ENCODE measurements around the gene TBX3. TPM values are rescaled to one million over a fixed set of nuclear protein-coding genes. Genes with fewer than 3 reads are reported as not detected.
A peak's percentile ranks its signal among the peaks of the same experiment; 100 is the strongest.

TBX3 gene
- total and polyA plus RNA-seq, 4 donors: 5.8 to 26.8 (median 17.6) TPM

DNA sequence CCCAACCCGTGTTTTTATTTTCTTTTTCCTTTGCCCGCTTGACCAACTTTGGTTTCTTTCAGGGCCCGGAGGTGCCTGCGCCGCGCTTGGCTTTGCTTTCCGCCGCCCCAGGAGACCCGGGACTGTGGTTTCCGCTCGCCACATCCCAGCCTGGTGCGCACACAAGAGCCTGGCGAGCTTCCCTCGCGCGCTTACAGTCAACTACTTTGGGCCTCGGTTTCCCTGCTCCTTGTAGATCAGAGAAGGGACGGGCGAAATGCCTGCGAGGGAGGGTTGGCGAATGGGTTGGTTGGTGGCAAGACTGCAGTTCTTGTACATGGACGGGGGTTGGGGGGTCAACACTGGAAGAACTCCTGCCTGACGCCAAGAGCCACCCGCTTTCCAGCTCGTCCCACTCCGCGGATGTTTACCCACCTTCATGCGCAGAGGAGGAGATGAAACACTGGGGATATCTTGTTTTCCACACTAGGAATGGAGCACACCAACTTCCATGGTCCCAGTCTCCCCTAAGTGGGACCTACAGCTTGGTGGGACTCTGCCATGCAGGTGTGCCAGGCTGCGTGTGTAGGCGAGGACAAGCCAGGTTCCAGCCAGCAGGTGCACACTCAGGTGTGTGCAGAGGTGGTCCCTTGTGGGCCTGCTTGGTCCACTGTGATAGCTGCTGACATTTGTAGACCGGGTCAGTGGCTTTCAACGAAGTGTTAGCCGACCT lies 16.6 kb upstream of the TBX3 start:
- 64% methylated on average over 33 of the region's 33 CpGs for WGBS
- no peak overlapping the region for H3K4me3 ChIP-seq (ENCODE audit: low read depth in 1 of 3, low read length in 3 of 3)
- H3K36me3 ChIP-seq (ENCODE audit: control insufficient read depth in 4 of 4, insufficient read depth in 3 of 4, low read depth in 1 of 4, low read length in 3 of 4): no peaks in the 10 kb centered on the region
- no peak overlapping the region for H3K9ac ChIP-seq (ENCODE audit: low read depth in 1 of 2, low read length in 2 of 2)
- H3K9me3 ChIP-seq (ENCODE audit: control insufficient read depth in 4 of 4, low read length in 3 of 4): no peaks in the 10 kb centered on the region
- DNase-seq (ENCODE audit: low spot score): no peak
- TF ChIP-seq NR2F2 (IDR thresholded peaks at IDR 0.05) (no peak), ATF3 (IDR thresholded peaks at IDR 0.05) (no peak)
- no peak overlapping the region for H3K27ac ChIP-seq (ENCODE audit: low read depth in 1 of 2, low read length in 2 of 2)
- no peaks in the 10 kb centered on the region for H3K27me3 ChIP-seq (ENCODE audit: control insufficient read depth in 4 of 4, insufficient read depth in 4 of 4, low read length in 3 of 4)
- peaks cover 0 to 8% (median 6%) of the 10 kb centered on the region in 4 donors for H3K4me1 ChIP-seq (ENCODE audit: control insufficient read depth in 4 of 4, insufficient read depth in 4 of 4, low read length in 3 of 4)

- TF ChIP-seq, protein P1, sequence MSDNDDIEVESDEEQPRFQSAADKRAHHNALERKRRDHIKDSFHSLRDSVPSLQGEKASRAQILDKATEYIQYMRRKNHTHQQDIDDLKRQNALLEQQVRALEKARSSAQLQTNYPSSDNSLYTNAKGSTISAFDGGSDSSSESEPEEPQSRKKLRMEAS (IDR thresholded peaks at IDR 0.05): no peak
- TF ChIP-seq HNF4G (IDR thresholded peaks at IDR 0.05) (no peak), SP1 (IDR thresholded peaks at IDR 0.05) (peak; percentile 18), HNF4A (conservative IDR thresholded peaks at IDR 0.05) (peak; percentile 27 to 38)
- no peaks in the 10 kb centered on the region for H3K27me3 ChIP-seq (ENCODE audit: control insufficient read depth in 4 of 4, insufficient read depth in 4 of 4, low read length in 3 of 4)
- DNase-seq (ENCODE audit: low spot score): no peak
- no peaks in the 10 kb centered on the region for H3K9me3 ChIP-seq (ENCODE audit: control insufficient read depth in 4 of 4, low read length in 3 of 4)
- H3K36me3 ChIP-seq (ENCODE audit: control insufficient read depth in 4 of 4, insufficient read depth in 3 of 4, low read depth in 1 of 4, low read length in 3 of 4): no peaks in the 10 kb centered on the region
- peak overlapping the region in 1 of 2 donors; percentile 39 for H3K9ac ChIP-seq (ENCODE audit: low read depth in 1 of 2, low read length in 2 of 2)
- H3K4me3 ChIP-seq (ENCODE audit: low read depth in 1 of 3, low read length in 3 of 3): peak overlapping the region in 2 of 3 donors; percentile 38 to 56
- 35% methylated on average over 6 of the region's 6 CpGs for WGBS
- H3K4me1 ChIP-seq (ENCODE audit: control insufficient read depth in 4 of 4, insufficient read depth in 4 of 4, low read length in 3 of 4): peaks cover 0 to 8% (median 6%) of the 10 kb centered on the region in 4 donors
- no peak overlapping the region for H3K27ac ChIP-seq (ENCODE audit: low read depth in 1 of 2, low read length in 2 of 2)
Observed at GRCh38 chr12:114698566-114699163, 14.7 kb upstream of the TBX3 start.

DNA sequence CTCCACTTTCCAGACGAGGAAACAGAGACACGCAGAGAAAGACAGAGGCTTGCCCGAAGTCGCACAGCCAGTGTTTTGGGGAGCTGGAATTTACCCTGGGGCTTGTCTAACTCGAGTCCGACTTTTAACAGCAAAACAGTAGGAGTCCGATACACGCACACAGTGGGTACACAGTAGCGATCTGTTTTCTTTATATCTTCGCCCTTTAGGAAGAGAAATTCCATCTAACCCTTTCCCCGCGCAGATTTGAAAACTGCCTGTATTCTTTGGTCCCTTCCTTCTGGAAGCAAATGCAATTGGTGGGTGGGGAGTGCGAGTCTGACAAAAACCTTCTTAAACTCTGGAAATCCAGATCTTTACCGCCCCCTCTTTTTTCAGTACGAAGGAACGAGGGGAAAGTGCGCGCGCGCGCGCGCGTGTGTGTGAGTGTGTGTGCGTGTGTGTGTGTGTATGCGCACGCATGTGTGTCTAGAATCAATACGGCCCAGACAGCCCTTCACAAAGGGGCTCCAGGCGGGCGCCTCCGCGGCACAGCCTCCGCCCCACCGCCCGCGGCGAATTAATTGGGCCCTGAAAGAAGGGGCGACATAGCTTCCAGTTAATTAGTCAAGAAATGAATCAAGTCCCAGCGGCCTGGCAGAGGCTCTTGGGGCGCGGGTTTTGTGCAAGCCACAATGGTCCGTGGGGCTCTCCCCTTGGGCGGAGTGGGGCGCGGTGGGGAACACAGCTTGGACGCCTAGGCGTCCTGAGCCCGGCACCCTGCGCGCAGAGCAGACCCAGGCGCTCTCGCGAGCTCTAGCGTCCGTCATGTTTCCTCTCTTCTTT lies 14.0 kb upstream of the TBX3 start:
- Histone ChIP-seq H3K4me3 (ENCODE audit: low read depth in 1 of 3, low read length in 3 of 3) (peak overlapping the region in 2 of 3 donors; percentile 38 to 56), H3K36me3 (ENCODE audit: control insufficient read depth in 4 of 4, insufficient read depth in 3 of 4, low read depth in 1 of 4, low read length in 3 of 4) (no peaks in the 10 kb centered on the region), H3K27me3 (ENCODE audit: control insufficient read depth in 4 of 4, insufficient read depth in 4 of 4, low read length in 3 of 4) (no peaks in the 10 kb centered on the region), H3K9me3 (ENCODE audit: control insufficient read depth in 4 of 4, low read length in 3 of 4) (no peaks in the 10 kb centered on the region), H3K27ac (ENCODE audit: low read depth in 1 of 2, low read length in 2 of 2) (no peak overlapping the region), H3K9ac (ENCODE audit: low read depth in 1 of 2, low read length in 2 of 2) (peak overlapping the region in 1 of 2 donors; percentile 39), H3K4me1 (ENCODE audit: control insufficient read depth in 4 of 4, insufficient read depth in 4 of 4, low read length in 3 of 4) (peaks cover 0 to 10% (median 7%) of the 10 kb centered on the region in 4 donors)
- WGBS: 20% methylated on average over 55 of the region's 55 CpGs
- no peak for DNase-seq (ENCODE audit: low spot score)
- no peak for TF ChIP-seq TAF1 (conservative IDR thresholded peaks at IDR 0.05)
- no peak for TF ChIP-seq FOXA1 (IDR thresholded peaks at IDR 0.05)
- TF ChIP-seq FOXA2 (IDR thresholded peaks at IDR 0.05): no peak
- no peak for TF ChIP-seq SP1 (IDR thresholded peaks at IDR 0.05)
- TF ChIP-seq HNF4G (IDR thresholded peaks at IDR 0.05): no peak
- TF ChIP-seq YY1 (IDR thresholded peaks at IDR 0.05): no peak
- no peak for TF ChIP-seq NR2F2 (IDR thresholded peaks at IDR 0.05)
- no peak for TF ChIP-seq JUND (IDR thresholded peaks at IDR 0.05)
- no peak for TF ChIP-seq HNF4A (conservative IDR thresholded peaks at IDR 0.05)
- TF ChIP-seq GABPA (IDR thresholded peaks at IDR 0.05 in 1 of 2, conservative IDR thresholded peaks at IDR 0.05 in 1 of 2): no peak
- TF ChIP-seq RXRA (IDR thresholded peaks at IDR 0.05): no peak
- no peak for TF ChIP-seq EGR1 (IDR thresholded peaks at IDR 0.05; ENCODE audit: low read depth in 2 of 2)
- TF ChIP-seq ATF3 (IDR thresholded peaks at IDR 0.05): no peak
- no peak for TF ChIP-seq RAD21 (IDR thresholded peaks at IDR 0.05)
- TF ChIP-seq ZBTB33 (IDR thresholded peaks at IDR 0.05): no peak
- TF ChIP-seq, protein P2, sequence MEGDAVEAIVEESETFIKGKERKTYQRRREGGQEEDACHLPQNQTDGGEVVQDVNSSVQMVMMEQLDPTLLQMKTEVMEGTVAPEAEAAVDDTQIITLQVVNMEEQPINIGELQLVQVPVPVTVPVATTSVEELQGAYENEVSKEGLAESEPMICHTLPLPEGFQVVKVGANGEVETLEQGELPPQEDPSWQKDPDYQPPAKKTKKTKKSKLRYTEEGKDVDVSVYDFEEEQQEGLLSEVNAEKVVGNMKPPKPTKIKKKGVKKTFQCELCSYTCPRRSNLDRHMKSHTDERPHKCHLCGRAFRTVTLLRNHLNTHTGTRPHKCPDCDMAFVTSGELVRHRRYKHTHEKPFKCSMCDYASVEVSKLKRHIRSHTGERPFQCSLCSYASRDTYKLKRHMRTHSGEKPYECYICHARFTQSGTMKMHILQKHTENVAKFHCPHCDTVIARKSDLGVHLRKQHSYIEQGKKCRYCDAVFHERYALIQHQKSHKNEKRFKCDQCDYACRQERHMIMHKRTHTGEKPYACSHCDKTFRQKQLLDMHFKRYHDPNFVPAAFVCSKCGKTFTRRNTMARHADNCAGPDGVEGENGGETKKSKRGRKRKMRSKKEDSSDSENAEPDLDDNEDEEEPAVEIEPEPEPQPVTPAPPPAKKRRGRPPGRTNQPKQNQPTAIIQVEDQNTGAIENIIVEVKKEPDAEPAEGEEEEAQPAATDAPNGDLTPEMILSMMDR (IDR thresholded peaks at IDR 0.05; ENCODE audit: low read depth, low read length, missing input control): no peak

Data from liver (tissue), 9 donors.